GM15510 (cell line): ENCODE measurements around the gene EPB42.

ENCODE experiments used
- POLR2A ChIP-seq: IDR thresholded peaks from 3 replicates; pipeline ENCODE4 v1.6.1; 2011; ENCODE audit warnings: borderline replicate concordance; ENCODE audit not compliant: insufficient read length; ENCODE audit errors: extremely low read depth

EPB42 gene

DNA sequence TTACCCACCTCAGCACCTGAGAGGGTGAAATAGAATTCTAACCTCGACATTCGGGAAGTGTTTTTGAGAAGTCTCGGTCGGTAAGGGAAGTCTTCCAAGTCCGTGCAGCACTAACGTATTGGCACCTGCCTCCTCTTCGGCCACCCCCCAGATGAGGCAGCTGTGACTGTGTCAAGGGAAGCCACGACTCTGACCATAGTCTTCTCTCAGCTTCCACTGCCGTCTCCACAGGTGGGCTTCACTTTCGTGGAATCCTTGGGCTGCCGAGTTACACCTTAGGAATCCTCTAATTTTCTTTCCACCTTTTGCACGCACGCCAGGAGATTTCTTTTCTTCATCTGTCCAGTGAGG lies 34.8 kb downstream of the EPB42 start:
- TF ChIP-seq POLR2A: no peak

DNA sequence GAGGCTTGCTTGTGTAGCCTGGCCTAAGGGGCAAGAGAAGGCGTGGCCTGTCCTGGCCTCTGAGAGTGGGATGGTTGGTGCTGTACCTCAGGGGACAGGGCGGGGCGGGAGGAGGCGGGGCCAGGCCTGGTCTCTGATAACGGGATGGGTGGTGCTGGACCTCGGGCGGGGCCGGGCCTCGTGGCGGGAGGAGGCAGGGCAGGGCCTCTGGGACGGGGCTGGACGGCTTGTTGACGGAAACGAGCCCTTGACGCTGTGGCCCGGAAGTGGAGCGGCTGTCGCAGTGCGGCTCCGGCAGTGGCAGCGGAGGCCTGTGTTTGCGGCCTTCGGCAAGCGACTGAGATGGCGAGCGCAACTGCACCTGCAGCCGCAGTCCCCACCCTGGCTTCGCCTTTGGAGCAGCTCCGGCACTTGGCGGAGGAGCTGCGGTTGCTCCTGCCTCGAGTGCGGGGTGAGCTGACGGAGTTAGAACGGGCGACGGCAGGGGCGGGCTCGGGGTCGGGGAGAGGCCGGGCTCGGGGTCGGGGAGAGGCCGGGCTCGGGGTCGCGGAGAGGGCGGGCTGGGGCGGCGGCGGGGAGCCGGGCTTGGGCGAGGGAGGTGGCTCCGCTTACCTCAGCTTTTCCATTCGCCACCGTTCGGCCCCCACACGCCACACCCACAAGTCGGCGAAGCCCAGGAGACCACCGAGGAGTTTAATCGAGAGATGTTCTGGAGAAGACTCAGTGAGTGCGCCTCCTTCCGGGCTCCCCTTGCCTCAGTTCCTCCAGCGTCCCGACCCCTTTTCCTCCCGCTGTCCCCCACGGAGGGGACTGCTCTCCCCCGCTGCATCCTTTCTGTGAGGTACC lies 35.4 kb downstream of the EPB42 start, which contains the start of gene CCNDBP1:
CCNDBP1 (plus strand) TSS at position 247 of the 846 bp plus-strand sequence; CDS start at position 343, 96 bp downstream.
- TF ChIP-seq POLR2A: peak; percentile 93

DNA sequence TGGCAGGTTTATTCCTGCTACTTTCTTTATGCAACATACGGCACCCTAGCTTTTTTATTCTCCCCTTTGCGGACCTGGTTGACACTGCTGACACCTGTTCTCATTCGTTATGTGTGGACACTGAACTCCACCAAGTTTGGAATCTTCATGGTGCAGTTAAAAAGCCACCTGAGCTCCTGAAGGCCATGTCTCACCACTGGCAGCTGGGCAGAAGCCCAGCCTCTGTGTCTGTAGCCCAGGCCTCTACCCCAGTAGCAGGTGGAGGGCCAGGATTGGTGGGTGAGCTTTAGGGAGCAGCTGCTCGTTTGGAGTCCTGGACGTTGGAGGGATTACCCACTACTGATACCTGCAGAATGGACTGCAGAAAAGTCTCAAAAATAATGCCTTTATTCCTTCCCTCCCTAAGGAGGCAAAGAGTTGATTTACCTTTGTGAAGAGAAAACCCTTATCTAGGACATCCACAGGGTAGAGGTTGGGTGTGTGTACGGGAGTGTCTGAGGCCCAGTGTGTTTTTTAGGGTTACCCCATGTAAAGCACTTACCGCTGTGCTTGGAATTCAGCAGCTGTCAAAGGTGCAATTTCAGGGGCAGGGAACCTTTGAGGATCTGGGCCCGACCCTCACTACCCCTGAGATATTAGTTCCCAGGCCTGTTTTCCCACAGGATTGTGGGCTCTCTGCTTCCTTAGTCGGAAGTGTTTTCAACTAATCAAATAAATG lies 36.3 kb downstream of the EPB42 start:
- no peak for TF ChIP-seq POLR2A

DNA sequence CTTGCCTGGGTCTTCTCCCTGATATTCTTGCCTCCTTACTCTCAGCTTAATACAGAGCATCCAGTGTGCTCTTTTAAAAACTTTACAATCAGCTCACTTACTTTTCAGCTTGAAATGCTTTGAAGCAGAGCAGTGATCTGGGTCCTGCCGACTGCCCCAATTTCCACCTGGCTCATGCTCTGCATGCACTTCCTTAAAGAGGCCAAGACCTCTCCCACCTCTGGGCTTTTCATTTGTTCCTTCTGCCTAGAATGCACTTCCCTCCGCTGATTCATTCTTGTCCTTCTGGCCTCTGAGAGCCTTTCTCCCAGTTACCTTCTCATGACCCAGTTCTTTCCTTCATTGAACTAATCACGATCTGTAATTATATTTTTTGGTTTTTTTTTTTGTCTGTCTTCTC lies 37.5 kb downstream of the EPB42 start:
- TF ChIP-seq POLR2A: no peak

- TF ChIP-seq POLR2A: no peak
Measured at GRCh38 chr15:43169888-43170287, 50.9 kb downstream of the EPB42 start.

- TF ChIP-seq POLR2A: no peak
Measured at GRCh38 chr15:43168192-43169107, 52.4 kb downstream of the EPB42 start.

DNA sequence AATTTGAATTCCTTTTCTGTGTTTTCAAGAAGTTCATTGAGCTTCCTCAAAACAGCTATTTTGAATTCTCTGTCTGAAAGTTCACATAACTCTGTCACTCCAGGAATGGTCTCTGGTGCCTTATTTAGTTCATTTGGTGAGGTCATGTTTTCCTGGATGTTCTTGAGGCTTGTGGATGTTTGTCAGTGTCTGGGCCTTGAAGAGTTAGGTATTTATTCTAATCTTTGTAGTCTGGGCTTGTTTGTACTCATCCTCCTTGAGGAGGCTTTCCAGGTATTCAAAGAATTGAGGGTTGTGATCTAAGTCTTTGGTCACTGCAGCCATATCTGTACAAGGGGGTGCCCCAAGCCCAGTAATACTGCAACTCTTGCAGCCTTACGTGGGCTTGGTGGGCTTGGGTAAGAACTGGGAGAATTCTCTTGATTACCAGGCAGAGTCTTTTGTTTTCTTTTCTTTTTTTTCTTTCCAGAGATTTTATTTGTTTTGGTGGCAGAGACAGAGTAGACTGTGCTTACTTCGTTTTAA lies 55.0 kb downstream of the EPB42 start:
- TF ChIP-seq POLR2A: no peak

GRCh38 chr15:43153269-43153668 lies 67.5 kb downstream of the EPB42 start:
- no peak for TF ChIP-seq POLR2A

- TF ChIP-seq POLR2A: no peak
Measured at GRCh38 chr15:43151688-43152087, 69.1 kb downstream of the EPB42 start.

- no peak for TF ChIP-seq POLR2A
Measured at GRCh38 chr15:43150191-43150929, 70.5 kb downstream of the EPB42 start.
